HEK293 (cell line): ENCODE measurements around the gene DPP6.

Experiments
- ZEB2 ChIP-seq: fragments of 450-650 bp; formaldehyde crosslinking; IDR thresholded peaks from 2 replicates; pipeline ENCODE4 v1.5.1; 2016; ENCODE audit warnings: missing biosample characterization, missing genetic modification characterization
- ZNF133 ChIP-seq: fragments of 450-650 bp; formaldehyde crosslinking; IDR thresholded peaks from 2 replicates; pipeline ENCODE4 v1.5.1; 2016; ENCODE audit warnings: missing biosample characterization, missing genetic modification characterization
- ZNF157 ChIP-seq: fragments of 450-650 bp; formaldehyde crosslinking; IDR thresholded peaks from 2 replicates; pipeline ENCODE4 v1.5.1; 2016; ENCODE audit warnings: missing biosample characterization, missing genetic modification characterization
- ZNF202 ChIP-seq: fragments of 450-650 bp; formaldehyde crosslinking; IDR thresholded peaks from 2 replicates; pipeline ENCODE4 v1.5.1; 2016; ENCODE audit warnings: missing biosample characterization, missing genetic modification characterization, borderline replicate concordance
- ZNF558 ChIP-seq: fragments of 450-650 bp; formaldehyde crosslinking; IDR thresholded peaks from 2 replicates; pipeline ENCODE4 v1.5.1; 2016; ENCODE audit warnings: missing biosample characterization, missing genetic modification characterization
- TF ChIP-seq, protein P1 (sequence below): fragments of 450-650 bp; formaldehyde crosslinking; IDR thresholded peaks from 2 replicates; pipeline ENCODE4 v1.5.1; 2016; ENCODE audit warnings: missing biosample characterization, missing genetic modification characterization
- TF ChIP-seq, protein P2 (sequence below): fragments of 450-650 bp; formaldehyde crosslinking; IDR thresholded peaks from 2 replicates; pipeline ENCODE4 v1.5.1; 2016; ENCODE audit warnings: missing biosample characterization, missing genetic modification characterization
- TF ChIP-seq, protein P3 (sequence below): fragments of 450-650 bp; formaldehyde crosslinking; IDR thresholded peaks from 2 replicates; pipeline ENCODE4; 2016; ENCODE audit warnings: missing biosample characterization, missing genetic modification characterization

DNA sequence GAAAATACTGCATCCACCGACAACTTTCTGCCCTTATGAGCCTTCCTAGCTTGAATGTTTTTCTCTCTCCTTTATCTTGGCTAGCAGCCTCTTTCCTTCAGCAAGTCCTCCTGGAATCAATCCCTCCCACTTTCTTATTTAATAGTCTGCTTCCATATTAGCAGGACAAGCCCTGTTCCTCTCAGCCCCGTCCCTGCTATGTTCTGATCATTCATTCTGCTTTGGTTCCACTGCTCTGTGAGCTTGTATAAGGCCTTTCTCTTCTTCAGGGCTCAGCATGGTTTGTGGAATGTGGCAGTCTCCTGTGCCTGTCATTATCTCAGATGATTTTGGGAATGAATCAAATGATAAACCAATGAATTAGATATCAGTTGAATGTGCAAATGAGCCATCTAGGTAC is 420.1 kb downstream of the DPP6 start:
- TF ChIP-seq, protein P1, sequence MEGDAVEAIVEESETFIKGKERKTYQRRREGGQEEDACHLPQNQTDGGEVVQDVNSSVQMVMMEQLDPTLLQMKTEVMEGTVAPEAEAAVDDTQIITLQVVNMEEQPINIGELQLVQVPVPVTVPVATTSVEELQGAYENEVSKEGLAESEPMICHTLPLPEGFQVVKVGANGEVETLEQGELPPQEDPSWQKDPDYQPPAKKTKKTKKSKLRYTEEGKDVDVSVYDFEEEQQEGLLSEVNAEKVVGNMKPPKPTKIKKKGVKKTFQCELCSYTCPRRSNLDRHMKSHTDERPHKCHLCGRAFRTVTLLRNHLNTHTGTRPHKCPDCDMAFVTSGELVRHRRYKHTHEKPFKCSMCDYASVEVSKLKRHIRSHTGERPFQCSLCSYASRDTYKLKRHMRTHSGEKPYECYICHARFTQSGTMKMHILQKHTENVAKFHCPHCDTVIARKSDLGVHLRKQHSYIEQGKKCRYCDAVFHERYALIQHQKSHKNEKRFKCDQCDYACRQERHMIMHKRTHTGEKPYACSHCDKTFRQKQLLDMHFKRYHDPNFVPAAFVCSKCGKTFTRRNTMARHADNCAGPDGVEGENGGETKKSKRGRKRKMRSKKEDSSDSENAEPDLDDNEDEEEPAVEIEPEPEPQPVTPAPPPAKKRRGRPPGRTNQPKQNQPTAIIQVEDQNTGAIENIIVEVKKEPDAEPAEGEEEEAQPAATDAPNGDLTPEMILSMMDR (tag by site-specific recombination) = no peak
- TF ChIP-seq ZNF558 (tag by site-specific recombination) = no peak
- TF ChIP-seq, protein P2, sequence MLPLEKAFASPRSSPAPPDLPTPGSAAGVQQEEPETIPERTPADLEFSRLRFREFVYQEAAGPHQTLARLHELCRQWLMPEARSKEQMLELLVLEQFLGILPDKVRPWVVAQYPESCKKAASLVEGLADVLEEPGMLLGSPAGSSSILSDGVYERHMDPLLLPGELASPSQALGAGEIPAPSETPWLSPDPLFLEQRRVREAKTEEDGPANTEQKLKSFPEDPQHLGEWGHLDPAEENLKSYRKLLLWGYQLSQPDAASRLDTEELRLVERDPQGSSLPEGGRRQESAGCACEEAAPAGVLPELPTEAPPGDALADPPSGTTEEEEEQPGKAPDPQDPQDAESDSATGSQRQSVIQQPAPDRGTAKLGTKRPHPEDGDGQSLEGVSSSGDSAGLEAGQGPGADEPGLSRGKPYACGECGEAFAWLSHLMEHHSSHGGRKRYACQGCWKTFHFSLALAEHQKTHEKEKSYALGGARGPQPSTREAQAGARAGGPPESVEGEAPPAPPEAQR (tag by site-specific recombination) = no peak
- TF ChIP-seq ZEB2 (tag by site-specific recombination) = no peak
- TF ChIP-seq ZNF202 = no peak
- TF ChIP-seq ZNF133 (tag by site-specific recombination) = no peak
- TF ChIP-seq ZNF157 = no peak
- TF ChIP-seq, protein P3, sequence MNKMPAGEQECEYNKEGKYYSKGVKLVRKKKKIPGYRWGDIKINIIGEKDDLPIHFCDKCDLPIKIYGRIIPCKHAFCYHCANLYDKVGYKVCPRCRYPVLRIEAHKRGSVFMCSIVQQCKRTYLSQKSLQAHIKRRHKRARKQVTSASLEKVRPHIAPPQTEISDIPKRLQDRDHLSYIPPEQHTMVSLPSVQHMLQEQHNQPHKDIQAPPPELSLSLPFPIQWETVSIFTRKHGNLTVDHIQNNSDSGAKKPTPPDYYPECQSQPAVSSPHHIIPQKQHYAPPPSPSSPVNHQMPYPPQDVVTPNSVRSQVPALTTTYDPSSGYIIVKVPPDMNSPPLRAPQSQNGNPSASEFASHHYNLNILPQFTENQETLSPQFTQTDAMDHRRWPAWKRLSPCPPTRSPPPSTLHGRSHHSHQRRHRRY (tag by site-specific recombination) = no peak
